Natural killer cell (primary cell): ENCODE results near the gene KRTAP12-2. TPM values are rescaled to one million over a fixed set of nuclear protein-coding genes. Genes with fewer than 3 reads are reported as not detected.

ENCODE experiments used
- ATAC-seq, 3 donors: fragments of 150-1000 bp in 2 of 3; fragments of 200-7000 bp in 1 of 3; cut with Tn5 transposase; 1 replicate in 1 of 3; 2 replicates in 2 of 3; pipeline ENCODE4 v1.10.0; 2021; ENCODE audit warnings: mild to moderate bottlenecking in 2 of 3, moderate library complexity in 2 of 3
- DNase-seq, 2 donors: peaks; one replicate each; pipeline versions ENCODE4 v3.0.0 to v3.0.0-alpha.2; 2013 to 2021; ENCODE audit warnings: mixed read lengths in 1 of 2
- H3K27ac ChIP-seq: one replicate; pipeline ENCODE4 v1.5.1; 2013; ENCODE audit warnings: mild to moderate bottlenecking, low read length
- H3K27me3 ChIP-seq: one replicate; pipeline ENCODE4 v1.6.1; 2013; ENCODE audit warnings: low read length; ENCODE audit not compliant: control insufficient read depth, insufficient read depth
- H3K36me3 ChIP-seq: one replicate; pipeline ENCODE4 v1.6.1; 2013; ENCODE audit warnings: low read length; ENCODE audit not compliant: control insufficient read depth, insufficient read depth
- H3K4me1 ChIP-seq: one replicate; pipeline ENCODE4 v1.6.1; 2013; ENCODE audit warnings: low read length; ENCODE audit not compliant: control insufficient read depth, insufficient read depth
- H3K4me3 ChIP-seq: one replicate; pipeline ENCODE4 v1.5.1; 2013; ENCODE audit warnings: low read length
- H3K9me3 ChIP-seq: one replicate; pipeline ENCODE4 v1.6.1; 2013; ENCODE audit warnings: low read length; ENCODE audit not compliant: control insufficient read depth, insufficient read depth
- H3K27ac Mint-ChIP-seq, 2 donors: one replicate each; pipeline ENCODE4 v1.8.0; 2022; ENCODE audit warnings: mild to moderate bottlenecking in 2 of 2, mixed read lengths in 2 of 2, moderate library complexity in 1 of 2
- H3K27me3 Mint-ChIP-seq, 2 donors: one replicate each; pipeline ENCODE4 v1.8.0; 2022; ENCODE audit warnings: low read depth in 2 of 2, mixed read lengths in 2 of 2
- H3K36me3 Mint-ChIP-seq: one replicate; pipeline ENCODE4 v1.8.0; 2022; ENCODE audit warnings: mixed read lengths
- H3K4me1 Mint-ChIP-seq, 2 donors: one replicate each; pipeline ENCODE4 v1.8.0; 2022; ENCODE audit warnings: mixed read lengths in 2 of 2
- H3K4me3 Mint-ChIP-seq: one replicate; pipeline ENCODE4 v1.8.0; 2022; ENCODE audit warnings: mild to moderate bottlenecking, moderate library complexity, mixed read lengths
- H3K9me3 Mint-ChIP-seq, 2 donors: one replicate each; pipeline ENCODE4 v1.8.0; 2022; ENCODE audit warnings: mixed read lengths in 2 of 2
- CTCF ChIP-seq: fragments of 200-600 bp; IDR thresholded peaks from one replicate; pipeline ENCODE4 v1.8.0; 2022; ENCODE audit warnings: antibody characterized with exemption
- WGBS: methylation state at CpG from one replicate; pipeline ENCODE4 v1.1.7; 2013; ENCODE audit warnings: missing lambda C conversion rate; ENCODE audit not compliant: insufficient coverage; 5-methylcytosine and 5-hydroxymethylcytosine counted together
- intact Hi-C: fragments of 100-400 bp; cut with micrococcal nuclease; formaldehyde crosslinking; loops from one replicate; pipeline ENCODE4 v1.14.2; 2022
- total RNA-seq, 4 donors: library from RNA; stranded (reverse); fragments of 120-200 nt in 1 of 4; gene quantifications; one replicate each; pipeline versions ENCODE4 v1.2.3 to v1.2.4, GENCODE V29; 2013 to 2022

Gene KRTAP12-2
- total RNA-seq, 3 donors from 2014 or later (not counting 1 experiment from before 2014, with no cell fraction given), result not detected

GRCh38 chr21:44710756-44711326, 44.1 kb upstream of the KRTAP12-2 start:
- Mint-ChIP-seq H3K9me3 (peaks cover 0 to under 1% of the 10 kb centered on the region in 2 donors), H3K27ac (no peak overlapping the region), H3K4me1 (peaks cover 5 to 26% of the 10 kb centered on the region in 2 donors), H3K36me3 (peaks cover 2% of the 10 kb centered on the region), H3K27me3 (peaks cover 60 to 63% of the 10 kb centered on the region in 2 donors), H3K4me3 (no peak overlapping the region)
- H3K36me3 ChIP-seq, result no peaks in the 10 kb centered on the region
- H3K9me3 ChIP-seq, result peaks cover 8% of the 10 kb centered on the region
- ATAC-seq (no peak), DNase-seq (peak in 1 of 2 donors; percentile 38)
- H3K27ac ChIP-seq, result no peak overlapping the region
- peaks cover 36% of the 10 kb centered on the region for H3K4me1 ChIP-seq
- WGBS, result 6% methylated on average over 20 of the region's 20 CpGs
- H3K4me3 ChIP-seq, result no peak overlapping the region
- no peak for TF ChIP-seq CTCF
- H3K27me3 ChIP-seq, result peaks cover 76% of the 10 kb centered on the region
- intact Hi-C loops, result loop anchor here (10.0 kb wide), 1 partner anchor 86 kb away; the partner anchor contains the start of gene KRTAP10-9

GRCh38 chr21:44710294-44710665, 43.6 kb upstream of the KRTAP12-2 start:
- H3K4me1 Mint-ChIP-seq, result peaks cover 9 to 29% of the 10 kb centered on the region in 2 donors
- no peak overlapping the region for H3K4me3 ChIP-seq
- no peak overlapping the region for H3K4me3 Mint-ChIP-seq
- peaks cover 60 to 64% of the 10 kb centered on the region in 2 donors for H3K27me3 Mint-ChIP-seq
- WGBS, result 6% methylated on average over 17 of the region's 17 CpGs
- TF ChIP-seq CTCF, result no peak
- peaks cover 76% of the 10 kb centered on the region for H3K27me3 ChIP-seq
- no peak overlapping the region for H3K27ac Mint-ChIP-seq
- no peak for ATAC-seq
- peaks cover 9% of the 10 kb centered on the region for H3K9me3 ChIP-seq
- H3K27ac ChIP-seq, result no peak overlapping the region
- peaks cover 37% of the 10 kb centered on the region for H3K4me1 ChIP-seq
- H3K36me3 ChIP-seq, result no peaks in the 10 kb centered on the region
- DNase-seq, result peak in 1 of 2 donors; percentile 13
- H3K9me3 Mint-ChIP-seq, result peaks cover 0 to 3% of the 10 kb centered on the region in 2 donors
- intact Hi-C loops, result loop anchor here (10.0 kb wide), 1 partner anchor 85 kb away; the partner anchor contains the start of gene KRTAP10-9
- peaks cover 8% of the 10 kb centered on the region for H3K36me3 Mint-ChIP-seq

- Histone ChIP-seq H3K4me3 (no peak overlapping the region), H3K27ac (no peak overlapping the region), H3K4me1 (peaks cover 37% of the 10 kb centered on the region), H3K9me3 (peaks cover 9% of the 10 kb centered on the region), H3K36me3 (no peaks in the 10 kb centered on the region), H3K27me3 (peaks cover 78% of the 10 kb centered on the region)
- H3K27me3 Mint-ChIP-seq, result peaks cover 60 to 65% of the 10 kb centered on the region in 2 donors
- peaks cover 9 to 22% of the 10 kb centered on the region in 2 donors for H3K4me1 Mint-ChIP-seq
- ATAC-seq, result peak in 2 of 3 donors; percentile 21 to 44
- H3K9me3 Mint-ChIP-seq, result peaks cover 0 to 3% of the 10 kb centered on the region in 2 donors
- H3K36me3 Mint-ChIP-seq, result peaks cover 13% of the 10 kb centered on the region
- no peak overlapping the region for H3K4me3 Mint-ChIP-seq
- H3K27ac Mint-ChIP-seq, result peak overlapping the region in 1 of 2 donors; percentile 40
- WGBS, result 6% methylated on average over 43 of the region's 45 CpGs
- DNase-seq, result peak in 1 of 2 donors; percentile 53
- no peak for TF ChIP-seq CTCF
- intact Hi-C loops, result loop anchor here (10.0 kb wide), 1 partner anchor 85 kb away; the partner anchor contains the start of gene KRTAP10-9
Measured at GRCh38 chr21:44709426-44710293, 42.9 kb upstream of the KRTAP12-2 start.
